GM13977 (cell line): ENCODE data around the gene WDR7.
A peak's percentile ranks its signal among the peaks of the same experiment; 100 is the strongest.

Experiments
- DNase-seq: peaks from one replicate; pipeline ENCODE4 v3.0.0; 2012; ENCODE audit warnings: low spot score
- CTCF ChIP-seq: IDR thresholded peaks from 2 replicates; pipeline ENCODE4 v1.5.1; 2012; ENCODE audit warnings: mild to moderate bottlenecking, control low read depth; ENCODE audit not compliant: insufficient read depth; ENCODE audit errors: extremely low read depth, missing control alignments
- in situ Hi-C: fragments of 300-500 bp; cut with MboI; formaldehyde crosslinking; loops from one replicate; pipeline ENCODE4 v1.12.0; 2022; ENCODE audit warnings: low sequenced_read_pairs, low pct_unique_long_range_greater_than_20kb, mixed read lengths, inconsistent platforms; ENCODE audit not compliant: unreplicated experiment

The WDR7 gene

DNA sequence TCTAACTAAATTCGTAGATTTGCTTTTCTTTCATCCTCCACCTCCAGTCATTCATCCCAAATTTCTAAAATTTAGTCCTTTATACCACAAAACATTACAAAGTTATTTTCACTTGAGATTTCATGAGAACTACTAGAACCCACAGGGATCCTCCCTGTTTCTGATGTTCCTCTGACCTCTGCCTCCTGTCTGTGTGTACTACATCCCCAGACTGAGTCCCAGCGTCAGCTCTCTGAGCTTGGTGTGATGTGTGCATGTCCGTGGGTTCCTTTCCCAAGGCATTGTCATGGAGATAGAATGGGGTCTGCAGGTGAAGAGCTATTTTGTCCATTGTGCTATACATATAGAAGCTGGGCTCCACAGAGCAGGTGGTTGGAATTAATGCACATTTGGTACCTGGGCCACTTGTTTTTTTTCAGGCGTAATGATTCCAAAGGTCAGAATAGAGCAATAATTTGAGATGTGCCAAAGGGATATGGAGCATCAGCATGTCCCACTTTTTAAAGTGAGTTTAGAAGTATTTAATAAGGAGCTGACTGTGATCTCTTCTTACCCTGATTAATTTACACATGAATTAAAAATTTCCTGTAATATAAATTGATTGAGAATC is 344.5 kb downstream of the WDR7 start:
- in situ Hi-C loops = no loop called here
- DNase-seq = no peak
- peak; percentile 4 for TF ChIP-seq CTCF

GRCh38 chr18:56997200-56997599 is 346.0 kb downstream of the WDR7 start:
- TF ChIP-seq CTCF = no peak
- in situ Hi-C loops = no loop called here
- no peak for DNase-seq

GRCh38 chr18:56999823-57000222 is 348.7 kb downstream of the WDR7 start:
- in situ Hi-C loops = no loop called here
- no peak for TF ChIP-seq CTCF
- no peak for DNase-seq

DNA sequence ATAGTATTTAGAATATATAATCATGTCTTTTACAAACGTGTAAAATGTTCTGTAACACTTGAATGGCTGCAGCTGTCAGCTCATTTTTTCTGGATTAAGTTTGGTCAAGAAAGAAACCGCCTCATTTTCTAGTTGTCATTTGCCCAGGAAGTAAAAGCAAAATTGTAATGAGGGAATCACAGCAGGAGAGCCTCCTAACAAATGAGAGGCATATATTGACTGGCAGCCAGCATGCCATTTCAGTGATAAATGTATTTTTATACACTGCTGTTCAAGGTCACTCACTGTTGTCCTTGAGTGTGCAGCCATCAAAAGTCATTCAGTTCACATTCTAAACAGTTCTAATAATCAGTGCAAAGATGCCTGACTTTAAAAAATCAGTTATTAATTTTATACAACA is 351.5 kb downstream of the WDR7 start:
- DNase-seq = no peak
- TF ChIP-seq CTCF = no peak
- in situ Hi-C loops = no loop called here

- in situ Hi-C loops = no loop called here
- no peak for TF ChIP-seq CTCF
- DNase-seq = no peak
Observed at GRCh38 chr18:57003342-57003741, 352.2 kb downstream of the WDR7 start.

DNA sequence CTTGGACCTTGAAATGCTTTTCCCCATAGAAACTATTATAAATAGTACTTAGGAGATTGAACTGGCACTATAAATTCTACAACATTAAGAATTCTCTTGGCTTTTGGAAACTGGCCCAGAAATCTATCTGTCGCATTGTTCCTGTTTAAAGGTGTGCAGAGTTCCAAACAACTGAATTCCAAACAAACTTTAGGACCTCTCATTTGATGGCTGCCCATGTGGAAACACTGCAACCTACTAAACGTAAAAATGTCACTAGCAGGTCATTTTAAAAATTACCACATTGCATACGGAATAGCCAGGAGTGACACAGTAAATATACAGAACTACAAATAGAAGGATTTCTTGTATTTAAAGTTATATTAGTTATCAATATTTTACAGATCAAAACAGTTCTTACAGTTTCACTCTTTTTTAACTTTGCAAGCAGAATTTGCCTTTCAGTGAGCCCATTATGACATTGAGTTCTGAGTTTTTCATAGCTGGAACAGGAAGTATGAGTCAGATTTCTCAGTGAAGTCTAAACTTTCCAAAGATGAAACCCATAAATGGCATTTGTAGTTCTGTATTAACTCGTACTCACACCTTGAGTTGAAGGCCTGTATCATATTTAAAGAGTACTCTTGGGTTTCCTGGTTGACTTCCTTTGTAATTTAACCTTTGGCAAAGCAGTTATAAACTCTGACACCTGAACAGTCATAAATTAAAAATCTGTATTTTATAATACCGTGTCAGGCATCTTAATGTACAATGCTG is 353.4 kb downstream of the WDR7 start:
- DNase-seq = peak; percentile 49
- in situ Hi-C loops = no loop called here
- no peak for TF ChIP-seq CTCF
